Stomach smooth muscle (tissue), 2 donors: ENCODE results near the gene ACTL8.

ENCODE experiments used
- H3K27ac ChIP-seq: one replicate; pipeline ENCODE4 v1.7.0; 2013; ENCODE audit warnings: mild to moderate bottlenecking, low read length, inconsistent platforms
- H3K27me3 ChIP-seq, 2 donors: one replicate each; pipeline ENCODE4 v1.7.0; 2013; ENCODE audit warnings: low read length in 2 of 2; ENCODE audit not compliant: insufficient read depth in 2 of 2, control insufficient read depth in 1 of 2
- H3K36me3 ChIP-seq, 2 donors: one replicate each; pipeline ENCODE4 v1.7.0; 2013; ENCODE audit warnings: low read length in 2 of 2; ENCODE audit not compliant: control insufficient read depth in 2 of 2, insufficient read depth in 2 of 2
- H3K4me1 ChIP-seq: one replicate; pipeline ENCODE4 v1.7.0; 2013; ENCODE audit warnings: low read length; ENCODE audit not compliant: control insufficient read depth, insufficient read depth
- H3K4me3 ChIP-seq, 2 donors: one replicate each; pipeline ENCODE4 v1.7.0; 2013; ENCODE audit warnings: low read length in 2 of 2
- H3K9ac ChIP-seq, 2 donors: one replicate each; pipeline ENCODE4 v1.7.0; 2013; ENCODE audit warnings: low read length in 2 of 2, mild to moderate bottlenecking in 1 of 2
- H3K9me3 ChIP-seq, 2 donors: one replicate each; pipeline ENCODE4 v1.7.0; 2013; ENCODE audit warnings: low read length in 2 of 2; ENCODE audit not compliant: control insufficient read depth in 2 of 2
- donor health status: healthy.
- donor health status: Pancreatic carcinoma.

ACTL8 gene

DNA sequence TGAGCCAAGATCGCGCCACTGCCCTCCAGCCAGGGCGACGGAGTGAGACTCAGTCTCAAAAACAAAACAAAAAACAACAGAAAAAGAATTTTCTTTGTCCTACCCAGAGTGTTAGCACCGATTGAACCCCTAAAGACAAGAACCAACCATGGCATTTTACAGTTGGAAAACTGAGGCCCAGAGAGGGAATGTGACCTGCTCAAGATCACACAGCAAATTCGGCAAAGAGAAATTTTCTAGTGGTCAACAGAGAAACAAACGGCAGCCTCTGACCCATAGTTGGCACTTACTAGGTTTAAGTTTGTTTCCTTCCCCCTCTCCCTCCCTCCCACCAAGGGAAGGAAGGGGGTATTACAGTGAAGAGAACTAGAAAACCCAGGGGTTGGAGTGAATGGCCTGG, 20.5 kb upstream of the ACTL8 start:
- Histone ChIP-seq H3K9ac (no peak overlapping the region), H3K9me3 (peaks cover 0 to 6% of the 10 kb centered on the region in 2 donors), H3K4me1 (no peaks in the 10 kb centered on the region), H3K36me3 (no peaks in the 10 kb centered on the region), H3K27ac (no peak overlapping the region), H3K27me3 (peaks cover 21 to 25% of the 10 kb centered on the region in 2 donors), H3K4me3 (no peak overlapping the region)

DNA sequence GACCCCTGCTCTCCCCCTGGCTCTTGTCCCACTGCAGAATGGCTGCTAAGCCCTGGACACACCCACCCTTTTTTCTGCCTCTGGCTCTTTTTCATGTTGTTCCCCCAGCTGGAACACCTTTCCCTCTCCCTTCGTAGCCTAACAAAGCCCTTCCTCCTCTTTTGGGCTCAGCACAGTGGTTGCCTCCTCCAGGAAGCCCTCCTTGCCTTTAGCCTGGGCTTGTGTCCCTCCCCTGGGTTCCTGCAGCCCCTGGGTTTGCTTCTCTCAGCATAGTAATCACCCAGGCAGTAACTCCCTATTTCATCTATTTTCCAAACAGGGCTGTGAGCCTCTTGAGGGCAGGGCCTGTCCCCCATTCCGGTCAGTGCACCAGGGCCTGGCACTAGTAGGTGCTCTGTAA, 19.8 kb upstream of the ACTL8 start:
- Histone ChIP-seq H3K4me1 (no peaks in the 10 kb centered on the region), H3K36me3 (no peaks in the 10 kb centered on the region), H3K27me3 (peaks cover 20 to 29% of the 10 kb centered on the region in 2 donors), H3K4me3 (no peak overlapping the region), H3K27ac (no peak overlapping the region), H3K9ac (no peak overlapping the region), H3K9me3 (peaks cover 0 to 5% of the 10 kb centered on the region in 2 donors)

DNA sequence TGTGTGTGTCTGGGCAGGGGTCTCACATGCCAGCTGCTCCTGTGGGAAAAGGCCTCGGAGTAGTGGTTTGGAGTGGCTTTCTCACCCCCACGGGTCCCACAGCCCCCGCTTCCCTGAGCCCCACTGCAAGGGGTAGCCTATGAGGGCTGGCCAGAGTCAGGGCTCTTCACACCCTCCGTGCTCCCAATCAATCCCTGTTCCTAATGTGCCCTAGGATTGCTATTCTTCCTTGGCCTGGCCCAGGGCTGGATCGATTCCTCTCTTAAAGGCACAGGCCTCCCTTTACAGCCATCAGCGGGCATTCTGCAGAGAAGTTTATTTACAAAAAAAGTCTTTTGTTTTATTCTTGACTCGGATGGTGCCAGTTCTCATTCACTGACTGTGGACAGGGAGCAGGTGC, 19.3 kb upstream of the ACTL8 start:
- H3K27ac ChIP-seq: no peak overlapping the region
- H3K9me3 ChIP-seq: peaks cover 0 to 3% of the 10 kb centered on the region in 2 donors
- H3K36me3 ChIP-seq: no peaks in the 10 kb centered on the region
- H3K4me1 ChIP-seq: no peaks in the 10 kb centered on the region
- H3K9ac ChIP-seq: no peak overlapping the region
- peaks cover 22 to 29% of the 10 kb centered on the region in 2 donors for H3K27me3 ChIP-seq
- no peak overlapping the region for H3K4me3 ChIP-seq

DNA sequence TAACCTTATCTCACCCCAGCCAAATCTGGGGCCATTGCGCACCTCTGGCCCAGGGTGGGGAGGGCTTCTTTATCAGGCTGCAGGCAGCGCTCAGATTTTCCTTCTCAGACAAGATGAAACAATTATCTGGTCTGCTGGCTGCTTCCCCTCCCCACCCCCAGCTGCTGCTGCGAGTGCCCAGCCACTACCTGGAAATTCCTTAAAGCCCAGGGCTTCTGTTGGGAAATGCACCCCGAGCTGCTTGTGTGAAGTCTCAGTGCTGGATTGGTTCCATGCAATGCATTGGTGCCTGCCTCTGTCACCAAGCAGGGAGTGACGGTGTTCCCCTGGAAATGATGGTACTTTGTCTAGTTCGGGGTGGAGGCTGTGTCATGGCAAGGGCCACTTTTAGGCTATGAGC, 18.5 kb upstream of the ACTL8 start:
- Histone ChIP-seq H3K4me3 (no peak overlapping the region), H3K9ac (no peak overlapping the region), H3K27ac (no peak overlapping the region), H3K4me1 (no peaks in the 10 kb centered on the region), H3K9me3 (no peaks in the 10 kb centered on the region), H3K27me3 (peaks cover 26 to 29% of the 10 kb centered on the region in 2 donors), H3K36me3 (no peaks in the 10 kb centered on the region)

DNA sequence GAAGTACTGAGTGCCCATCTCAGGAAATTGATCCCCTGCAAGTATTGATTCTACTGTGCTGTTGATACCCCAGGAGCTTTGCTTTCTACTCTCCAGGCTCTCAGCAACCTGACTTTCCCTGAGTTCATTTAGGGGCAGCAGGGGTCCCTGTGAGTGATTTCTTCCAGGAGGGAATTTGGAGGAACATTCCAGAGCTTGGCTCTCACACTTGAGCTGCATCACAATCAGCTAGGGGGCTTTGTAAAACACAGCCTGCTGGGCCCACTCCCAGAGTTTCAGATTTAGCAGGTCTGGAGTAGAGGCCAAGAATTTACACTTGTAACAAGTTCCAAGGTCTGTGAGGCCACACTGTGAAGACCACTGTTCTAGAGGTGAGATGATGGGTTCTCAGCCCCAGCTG, 16.1 kb upstream of the ACTL8 start:
- Histone ChIP-seq H3K27ac (no peak overlapping the region), H3K4me1 (peaks cover 4% of the 10 kb centered on the region), H3K4me3 (no peak overlapping the region), H3K36me3 (no peaks in the 10 kb centered on the region), H3K9ac (no peak overlapping the region), H3K27me3 (peaks cover 28 to 29% of the 10 kb centered on the region in 2 donors), H3K9me3 (no peaks in the 10 kb centered on the region)

DNA sequence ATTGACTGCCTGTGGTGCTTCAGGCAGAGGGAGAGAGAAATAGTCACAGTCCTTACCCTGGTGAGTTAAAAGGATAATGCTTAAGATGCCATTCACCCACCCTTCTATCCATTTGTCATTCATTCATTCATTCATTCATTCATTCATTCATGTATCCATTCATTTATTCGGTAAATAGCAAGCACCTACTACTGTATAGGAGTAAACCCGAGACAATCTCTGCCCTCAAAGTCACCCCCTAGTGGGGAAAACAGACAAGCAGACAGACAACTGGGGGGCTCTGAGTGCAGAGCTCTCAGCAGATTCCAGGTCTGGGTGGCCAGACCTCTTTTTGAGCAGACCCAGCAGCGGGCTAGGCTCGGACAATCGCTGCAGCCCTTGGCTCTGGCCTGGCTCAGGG, 14.1 kb upstream of the ACTL8 start:
- Histone ChIP-seq H3K4me3 (no peak overlapping the region), H3K36me3 (no peaks in the 10 kb centered on the region), H3K27me3 (peaks cover 22% of the 10 kb centered on the region in 2 donors), H3K4me1 (peaks cover 4% of the 10 kb centered on the region), H3K9ac (no peak overlapping the region), H3K27ac (no peak overlapping the region), H3K9me3 (no peaks in the 10 kb centered on the region)

DNA sequence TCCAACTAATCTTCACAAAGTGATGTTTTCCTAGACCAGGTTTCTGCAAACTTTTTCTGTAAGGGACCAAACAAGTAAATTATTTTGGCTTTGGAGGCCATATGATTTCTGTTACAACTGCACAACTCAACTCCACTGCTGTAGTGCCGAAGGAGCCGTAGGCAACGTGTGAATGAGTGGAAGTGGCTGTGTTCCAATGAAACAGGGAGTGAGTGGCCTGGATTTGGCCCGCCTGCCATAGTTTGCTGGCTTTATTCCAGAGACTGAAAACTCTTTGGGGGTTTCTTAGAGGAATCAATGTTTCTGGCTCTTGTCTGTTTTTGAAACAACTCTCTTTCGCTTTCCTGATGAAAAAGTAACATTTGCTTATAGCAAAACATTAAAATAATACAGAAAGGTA, 12.6 kb upstream of the ACTL8 start:
- peaks cover 0 to 4% of the 10 kb centered on the region in 2 donors for H3K9me3 ChIP-seq

DNA sequence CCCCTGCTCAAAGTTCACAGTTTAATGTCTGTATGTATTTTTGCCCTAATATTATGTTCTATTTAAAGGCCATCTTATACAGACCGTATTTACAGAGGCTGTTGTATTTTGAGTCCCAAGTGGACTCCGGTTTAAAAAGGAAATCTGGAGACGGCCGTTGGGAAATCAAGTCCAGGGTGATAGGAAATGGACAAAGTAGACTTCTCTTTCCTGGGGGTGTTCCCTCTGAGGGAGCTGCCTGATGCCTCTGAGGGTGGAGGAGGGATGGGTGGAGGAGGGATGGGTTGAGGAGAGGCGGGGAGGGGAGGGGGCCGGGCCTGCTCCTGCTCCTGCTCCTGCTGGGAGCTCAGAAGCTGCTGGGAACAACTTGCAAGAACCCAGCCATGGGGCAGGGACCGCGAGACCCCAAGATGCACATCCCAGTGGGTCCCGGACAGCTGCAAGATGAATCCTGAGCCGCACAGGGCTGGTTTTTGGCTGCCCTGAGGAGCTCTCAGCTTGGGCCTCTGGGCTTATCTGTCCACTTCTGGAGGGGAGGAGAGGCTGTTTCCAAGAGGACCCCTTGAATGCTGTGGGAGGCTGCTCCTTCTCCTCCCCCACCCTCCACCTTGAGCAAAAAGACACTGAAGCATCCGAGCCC, 12.0 kb upstream of the ACTL8 start:
- H3K27ac ChIP-seq: no peak overlapping the region
- no peaks in the 10 kb centered on the region for H3K36me3 ChIP-seq
- no peak overlapping the region for H3K4me3 ChIP-seq

More for the DNA sequence above, 12.6 kb upstream of the ACTL8 start:
- no peaks in the 10 kb centered on the region for H3K36me3 ChIP-seq
- H3K4me3 ChIP-seq: no peak overlapping the region
- H3K4me1 ChIP-seq: peaks cover 4% of the 10 kb centered on the region
- no peak overlapping the region for H3K27ac ChIP-seq
- H3K9ac ChIP-seq: no peak overlapping the region
- peaks cover 14 to 16% of the 10 kb centered on the region in 2 donors for H3K27me3 ChIP-seq

DNA sequence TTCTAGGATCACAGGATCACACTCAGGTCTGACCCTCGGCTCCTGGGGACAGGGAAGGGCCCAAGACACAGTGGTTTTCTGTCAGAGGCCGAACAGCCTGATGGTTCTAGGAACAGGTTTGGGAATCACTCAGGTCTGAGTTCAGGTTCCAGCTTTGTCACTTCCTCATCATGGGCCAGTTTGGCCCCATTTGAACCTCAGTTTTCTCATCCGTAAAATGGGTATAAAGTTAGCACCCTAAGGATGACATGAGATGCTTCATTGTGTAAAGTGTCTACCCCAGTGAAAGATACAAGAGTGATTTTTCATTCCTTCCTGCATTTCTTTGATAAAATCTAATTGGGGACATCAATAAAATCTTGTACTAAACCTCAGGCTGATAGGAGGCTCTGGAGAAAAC, 11.2 kb upstream of the ACTL8 start:
- peaks cover 10 to 16% of the 10 kb centered on the region in 2 donors for H3K27me3 ChIP-seq
- H3K4me1 ChIP-seq: peaks cover 4% of the 10 kb centered on the region
- H3K36me3 ChIP-seq: no peaks in the 10 kb centered on the region
- peaks cover 0 to 4% of the 10 kb centered on the region in 2 donors for H3K9me3 ChIP-seq
- no peak overlapping the region for H3K27ac ChIP-seq
- H3K4me3 ChIP-seq: no peak overlapping the region
- no peak overlapping the region for H3K9ac ChIP-seq

More for the DNA sequence above, 12.0 kb upstream of the ACTL8 start:
- H3K9me3 ChIP-seq: peaks cover 0 to 4% of the 10 kb centered on the region in 2 donors
- H3K9ac ChIP-seq: no peak overlapping the region
- H3K4me1 ChIP-seq: peaks cover 4% of the 10 kb centered on the region
- H3K27me3 ChIP-seq: peaks cover 10 to 16% of the 10 kb centered on the region in 2 donors

DNA sequence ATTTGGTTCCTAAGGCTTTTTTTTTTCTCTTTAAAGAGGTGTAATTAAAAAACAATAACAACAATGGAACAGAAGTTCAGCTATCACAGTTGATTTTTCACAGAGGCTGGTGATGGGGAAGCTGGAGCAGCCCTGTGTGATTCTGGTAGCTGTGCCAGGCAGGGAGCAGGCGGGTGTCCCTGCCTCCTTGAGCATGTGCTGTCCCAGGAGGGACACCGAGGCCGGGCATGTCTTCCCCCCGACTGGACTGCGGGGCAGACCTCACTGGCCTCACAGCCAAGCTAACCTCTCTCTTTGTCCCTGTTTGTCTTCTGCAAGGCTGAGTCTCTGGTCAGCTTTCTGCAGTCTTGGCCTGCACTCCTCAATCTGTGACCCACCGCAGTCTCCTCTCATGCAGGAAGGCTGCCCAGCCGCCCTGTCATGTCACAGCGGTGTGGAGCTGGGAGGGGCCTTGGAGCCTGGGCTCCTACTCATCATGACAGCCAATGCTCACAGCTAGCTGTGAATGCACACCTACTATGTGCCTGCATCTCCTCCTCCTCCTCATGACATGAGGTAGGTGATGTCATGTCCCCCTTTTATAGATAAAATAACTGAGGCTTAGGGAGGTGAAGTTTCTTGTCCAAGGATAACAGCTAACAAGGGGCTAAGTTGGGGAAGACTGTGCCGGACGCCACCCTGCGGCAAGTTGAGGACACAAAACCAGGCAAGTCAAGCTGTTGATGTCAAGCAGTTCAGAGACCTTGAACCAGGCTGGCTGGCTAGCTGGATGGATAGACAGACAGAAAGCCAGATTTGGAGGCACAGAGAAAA, 10.3 kb upstream of the ACTL8 start:
- Histone ChIP-seq H3K4me1 (peaks cover 4% of the 10 kb centered on the region), H3K4me3 (no peak overlapping the region), H3K36me3 (no peaks in the 10 kb centered on the region), H3K27me3 (peaks cover 2 to 13% of the 10 kb centered on the region in 2 donors), H3K9me3 (peaks cover 0 to 4% of the 10 kb centered on the region in 2 donors), H3K27ac (no peak overlapping the region), H3K9ac (no peak overlapping the region)

DNA sequence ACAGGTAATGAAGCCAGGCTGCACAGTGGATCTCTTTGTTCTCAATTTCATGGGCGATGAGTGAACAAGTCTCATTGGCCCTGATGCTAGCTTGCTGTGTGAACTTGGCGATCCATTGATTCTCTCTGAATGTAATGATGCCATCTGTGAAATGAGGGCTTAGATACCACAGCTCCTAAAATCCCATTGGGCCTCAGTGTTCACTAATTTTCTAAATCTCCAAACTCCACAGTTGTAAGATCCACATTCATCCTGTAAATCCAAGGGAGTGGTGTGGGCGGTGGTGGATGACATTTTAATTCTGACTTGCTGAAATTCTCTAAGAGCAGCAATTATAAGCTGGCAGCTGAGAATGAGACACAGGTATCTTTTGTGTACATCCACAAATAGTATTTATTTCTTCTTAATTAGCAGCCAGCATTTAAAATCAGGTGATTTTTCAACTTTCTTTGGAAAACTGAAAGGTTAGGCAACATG, 9.6 kb upstream of the ACTL8 start:
- Histone ChIP-seq H3K27ac (no peak overlapping the region), H3K4me1 (peaks cover 4% of the 10 kb centered on the region), H3K36me3 (no peaks in the 10 kb centered on the region), H3K9ac (no peak overlapping the region), H3K9me3 (peaks cover 0 to 4% of the 10 kb centered on the region in 2 donors), H3K27me3 (peaks cover 0 to 15% of the 10 kb centered on the region in 2 donors), H3K4me3 (no peak overlapping the region)
